Measurements from ENCODE around the gene CEP112.
A peak's percentile ranks its signal among the peaks of the same experiment; 100 is the strongest.

CEP112 gene

GRCh38 chr17:65718601-65719000 lies 473.3 kb downstream of the CEP112 start:
- no peaks in the 10 kb centered on the region for H3K27me3 ChIP-seq (ENCODE audit: control insufficient read depth, insufficient read depth, low read length)
- H3K4me3 ChIP-seq (ENCODE audit: low read length): no peak overlapping the region
- no peaks in the 10 kb centered on the region for H3K36me3 ChIP-seq (ENCODE audit: control insufficient read depth, low read depth, low read length)
- no peak overlapping the region for H3K9ac ChIP-seq (ENCODE audit: low read length)
- no peak overlapping the region for H3K27ac ChIP-seq (ENCODE audit: low read length)
- peaks cover 4% of the 10 kb centered on the region for H3K4me1 ChIP-seq (ENCODE audit: control insufficient read depth, low read depth, low read length)
- H3K9me3 ChIP-seq (ENCODE audit: control insufficient read depth, low read depth, low read length): no peaks in the 10 kb centered on the region

- Histone ChIP-seq H3K9ac (ENCODE audit: low read length) (no peak overlapping the region), H3K36me3 (ENCODE audit: control insufficient read depth, low read depth, low read length) (no peaks in the 10 kb centered on the region), H3K4me1 (ENCODE audit: control insufficient read depth, low read depth, low read length) (peaks cover 10% of the 10 kb centered on the region)
Measured at GRCh38 chr17:65712383-65713267, 479.3 kb downstream of the CEP112 start.

GRCh38 chr17:65711671-65712276 lies 480.2 kb downstream of the CEP112 start:
- Histone ChIP-seq H3K9me3 (ENCODE audit: control insufficient read depth, low read depth, low read length) (no peaks in the 10 kb centered on the region), H3K4me1 (ENCODE audit: control insufficient read depth, low read depth, low read length) (peaks cover 10% of the 10 kb centered on the region)

More at GRCh38 chr17:65712383-65713267, 479.3 kb downstream of the CEP112 start:
- H3K4me3 ChIP-seq (ENCODE audit: low read length): no peak overlapping the region
- H3K27me3 ChIP-seq (ENCODE audit: control insufficient read depth, insufficient read depth, low read length): no peaks in the 10 kb centered on the region
- no peak overlapping the region for H3K27ac ChIP-seq (ENCODE audit: low read length)
- no peaks in the 10 kb centered on the region for H3K9me3 ChIP-seq (ENCODE audit: control insufficient read depth, low read depth, low read length)

GRCh38 chr17:65707780-65708179 lies 484.2 kb downstream of the CEP112 start:
- Histone ChIP-seq H3K9ac (ENCODE audit: low read length) (no peak overlapping the region), H3K4me3 (ENCODE audit: low read length) (no peak overlapping the region), H3K27ac (ENCODE audit: low read length) (no peak overlapping the region), H3K27me3 (ENCODE audit: control insufficient read depth, insufficient read depth, low read length) (no peaks in the 10 kb centered on the region), H3K9me3 (ENCODE audit: control insufficient read depth, low read depth, low read length) (no peaks in the 10 kb centered on the region), H3K4me1 (ENCODE audit: control insufficient read depth, low read depth, low read length) (peaks cover 10% of the 10 kb centered on the region), H3K36me3 (ENCODE audit: control insufficient read depth, low read depth, low read length) (no peaks in the 10 kb centered on the region)

More at GRCh38 chr17:65711671-65712276, 480.2 kb downstream of the CEP112 start:
- no peaks in the 10 kb centered on the region for H3K36me3 ChIP-seq (ENCODE audit: control insufficient read depth, low read depth, low read length)
- no peak overlapping the region for H3K4me3 ChIP-seq (ENCODE audit: low read length)
- no peak overlapping the region for H3K9ac ChIP-seq (ENCODE audit: low read length)
- no peak overlapping the region for H3K27ac ChIP-seq (ENCODE audit: low read length)
- no peaks in the 10 kb centered on the region for H3K27me3 ChIP-seq (ENCODE audit: control insufficient read depth, insufficient read depth, low read length)

- no peaks in the 10 kb centered on the region for H3K9me3 ChIP-seq (ENCODE audit: control insufficient read depth, low read depth, low read length)
- no peaks in the 10 kb centered on the region for H3K27me3 ChIP-seq (ENCODE audit: control insufficient read depth, insufficient read depth, low read length)
- no peak overlapping the region for H3K9ac ChIP-seq (ENCODE audit: low read length)
- no peak overlapping the region for H3K27ac ChIP-seq (ENCODE audit: low read length)
- H3K4me1 ChIP-seq (ENCODE audit: control insufficient read depth, low read depth, low read length): no peaks in the 10 kb centered on the region
- no peak overlapping the region for H3K4me3 ChIP-seq (ENCODE audit: low read length)
- no peaks in the 10 kb centered on the region for H3K36me3 ChIP-seq (ENCODE audit: control insufficient read depth, low read depth, low read length)
Measured at GRCh38 chr17:65704731-65705130, 487.2 kb downstream of the CEP112 start.

GRCh38 chr17:65703891-65704290 lies 488.0 kb downstream of the CEP112 start:
- Histone ChIP-seq H3K27me3 (ENCODE audit: control insufficient read depth, insufficient read depth, low read length) (no peaks in the 10 kb centered on the region), H3K27ac (ENCODE audit: low read length) (no peak overlapping the region), H3K4me1 (ENCODE audit: control insufficient read depth, low read depth, low read length) (peaks cover 4% of the 10 kb centered on the region), H3K9ac (ENCODE audit: low read length) (no peak overlapping the region), H3K36me3 (ENCODE audit: control insufficient read depth, low read depth, low read length) (no peaks in the 10 kb centered on the region), H3K4me3 (ENCODE audit: low read length) (no peak overlapping the region), H3K9me3 (ENCODE audit: control insufficient read depth, low read depth, low read length) (no peaks in the 10 kb centered on the region)

- H3K4me1 ChIP-seq (ENCODE audit: control insufficient read depth, low read depth, low read length): peaks cover 44% of the 10 kb centered on the region
- H3K27ac ChIP-seq (ENCODE audit: low read length): no peak overlapping the region
- H3K36me3 ChIP-seq (ENCODE audit: control insufficient read depth, low read depth, low read length): no peaks in the 10 kb centered on the region
- no peaks in the 10 kb centered on the region for H3K9me3 ChIP-seq (ENCODE audit: control insufficient read depth, low read depth, low read length)
- H3K9ac ChIP-seq (ENCODE audit: low read length): no peak overlapping the region
- no peak overlapping the region for H3K4me3 ChIP-seq (ENCODE audit: low read length)
- no peaks in the 10 kb centered on the region for H3K27me3 ChIP-seq (ENCODE audit: control insufficient read depth, insufficient read depth, low read length)
Measured at GRCh38 chr17:65699459-65699858, 492.5 kb downstream of the CEP112 start.

GRCh38 chr17:65698381-65699061 lies 493.4 kb downstream of the CEP112 start:
- Histone ChIP-seq H3K27ac (ENCODE audit: low read length) (no peak overlapping the region), H3K4me3 (ENCODE audit: low read length) (peak overlapping the region; percentile 30), H3K9ac (ENCODE audit: low read length) (peak overlapping the region; percentile 28), H3K27me3 (ENCODE audit: control insufficient read depth, insufficient read depth, low read length) (no peaks in the 10 kb centered on the region), H3K36me3 (ENCODE audit: control insufficient read depth, low read depth, low read length) (no peaks in the 10 kb centered on the region), H3K9me3 (ENCODE audit: control insufficient read depth, low read depth, low read length) (no peaks in the 10 kb centered on the region), H3K4me1 (ENCODE audit: control insufficient read depth, low read depth, low read length) (peaks cover 44% of the 10 kb centered on the region)

GRCh38 chr17:65697661-65698060 lies 494.3 kb downstream of the CEP112 start:
- H3K9me3 ChIP-seq (ENCODE audit: control insufficient read depth, low read depth, low read length): no peaks in the 10 kb centered on the region
- no peak overlapping the region for H3K9ac ChIP-seq (ENCODE audit: low read length)
- no peak overlapping the region for H3K27ac ChIP-seq (ENCODE audit: low read length)
- H3K36me3 ChIP-seq (ENCODE audit: control insufficient read depth, low read depth, low read length): no peaks in the 10 kb centered on the region
- H3K27me3 ChIP-seq (ENCODE audit: control insufficient read depth, insufficient read depth, low read length): no peaks in the 10 kb centered on the region
- peaks cover 44% of the 10 kb centered on the region for H3K4me1 ChIP-seq (ENCODE audit: control insufficient read depth, low read depth, low read length)
- peak overlapping the region; percentile 30 for H3K4me3 ChIP-seq (ENCODE audit: low read length)

GRCh38 chr17:65696739-65697394 lies 495.1 kb downstream of the CEP112 start:
- Histone ChIP-seq H3K4me3 (ENCODE audit: low read length) (peak overlapping the region; percentile 14), H3K27ac (ENCODE audit: low read length) (no peak overlapping the region), H3K27me3 (ENCODE audit: control insufficient read depth, insufficient read depth, low read length) (no peaks in the 10 kb centered on the region), H3K4me1 (ENCODE audit: control insufficient read depth, low read depth, low read length) (peaks cover 44% of the 10 kb centered on the region), H3K9me3 (ENCODE audit: control insufficient read depth, low read depth, low read length) (no peaks in the 10 kb centered on the region), H3K36me3 (ENCODE audit: control insufficient read depth, low read depth, low read length) (no peaks in the 10 kb centered on the region), H3K9ac (ENCODE audit: low read length) (no peak overlapping the region)

GRCh38 chr17:65694601-65695000 lies 497.3 kb downstream of the CEP112 start:
- Histone ChIP-seq H3K36me3 (ENCODE audit: control insufficient read depth, low read depth, low read length) (no peaks in the 10 kb centered on the region), H3K4me1 (ENCODE audit: control insufficient read depth, low read depth, low read length) (peaks cover 50% of the 10 kb centered on the region), H3K9me3 (ENCODE audit: control insufficient read depth, low read depth, low read length) (no peaks in the 10 kb centered on the region), H3K27me3 (ENCODE audit: control insufficient read depth, insufficient read depth, low read length) (no peaks in the 10 kb centered on the region), H3K27ac (ENCODE audit: low read length) (no peak overlapping the region), H3K4me3 (ENCODE audit: low read length) (no peak overlapping the region), H3K9ac (ENCODE audit: low read length) (no peak overlapping the region)

Data from iPS-18a (cell line).